ENCODE results near the gene MS4A5.
"Not testable (repeated sequence)": the region's sequence is repeated elsewhere in the genome, so short reads cannot be mapped to it uniquely, and the experiment has no call there.

MS4A5 gene

GRCh38 chr11:60429272-60429671 is at the start of gene MS4A5:
Gene MS4A5, plus strand, starts transcription at chr11:60429572. Its CDS starts 103 bp downstream, at chr11:60429675.
- no peak for DNase-seq (ENCODE audit: low spot score)

GRCh38 chr11:60389279-60389910 is 40.0 kb upstream of the MS4A5 start:
- no peak for DNase-seq (ENCODE audit: low spot score)

GRCh38 chr11:60390419-60390818 is 39.0 kb upstream of the MS4A5 start:
- no peak for DNase-seq (ENCODE audit: low spot score)

- no peak for DNase-seq (ENCODE audit: low spot score)
These were observed 37.0 kb upstream of the MS4A5 start for GRCh38 chr11:60392361-60392760.

GRCh38 chr11:60393016-60393415 is 36.4 kb upstream of the MS4A5 start:
- DNase-seq (ENCODE audit: low spot score), result no peak

- DNase-seq (ENCODE audit: low spot score), result no peak
These were observed 34.5 kb upstream of the MS4A5 start for GRCh38 chr11:60394666-60395380.

- DNase-seq (ENCODE audit: low spot score), result no peak
These were observed 33.0 kb upstream of the MS4A5 start, which contains the start of gene MS4A14 for GRCh38 chr11:60396382-60396781. Gene MS4A14, plus strand, starts transcription at chr11:60396459. Its CDS starts 120 bp downstream, at chr11:60396579.

GRCh38 chr11:60396799-60397198 is 32.6 kb upstream of the MS4A5 start:
- DNase-seq (ENCODE audit: low spot score), result no peak

- no peak for DNase-seq (ENCODE audit: low spot score)
These were observed 9.4 kb upstream of the MS4A5 start for GRCh38 chr11:60420015-60420414.

- no peak for DNase-seq (ENCODE audit: low spot score)
These were observed 6.8 kb upstream of the MS4A5 start for GRCh38 chr11:60422609-60423008.

- no peak for DNase-seq (ENCODE audit: low spot score)
These were observed 855 bp upstream of the MS4A5 start for GRCh38 chr11:60428517-60428916.

GRCh38 chr11:60431251-60431650 is 1.9 kb downstream of the MS4A5 start:
- DNase-seq (ENCODE audit: low spot score), result no peak

GRCh38 chr11:60433401-60433800 is 4.0 kb downstream of the MS4A5 start:
- no peak for DNase-seq (ENCODE audit: low spot score)

- DNase-seq (ENCODE audit: low spot score), result no peak
These were observed 17.7 kb downstream of the MS4A5 start for GRCh38 chr11:60447070-60447469.

GRCh38 chr11:60447846-60448245 is 18.5 kb downstream of the MS4A5 start:
- DNase-seq (ENCODE audit: low spot score), result no peak

GRCh38 chr11:60451185-60451584 is 21.8 kb downstream of the MS4A5 start:
- not testable (repeated sequence) for DNase-seq (ENCODE audit: low spot score)

GRCh38 chr11:60454212-60454611 is 24.8 kb downstream of the MS4A5 start:
- no peak for DNase-seq (ENCODE audit: low spot score)

GRCh38 chr11:60455531-60456042 is 26.2 kb downstream of the MS4A5 start, which contains the start of gene MS4A1:
Gene MS4A1, plus strand, starts transcription at chr11:60455847. Its CDS starts 6,528 bp downstream, at chr11:60462375.
- no peak for DNase-seq (ENCODE audit: low spot score)

GRCh38 chr11:60457576-60457975 is 28.2 kb downstream of the MS4A5 start:
- DNase-seq (ENCODE audit: low spot score), result no peak

- no peak for DNase-seq (ENCODE audit: low spot score)
These were observed 30.0 kb downstream of the MS4A5 start for GRCh38 chr11:60459345-60459744.

- DNase-seq (ENCODE audit: low spot score), result no peak
These were observed 39.5 kb downstream of the MS4A5 start for GRCh38 chr11:60468829-60469228.

GRCh38 chr11:60469723-60470122 is 40.4 kb downstream of the MS4A5 start:
- DNase-seq (ENCODE audit: low spot score), result no peak

- no peak for DNase-seq (ENCODE audit: low spot score)
These were observed 47.7 kb downstream of the MS4A5 start for GRCh38 chr11:60477035-60477445.

All from hepatic stellate cell (primary cell).